PC-3 (cell line): ENCODE data around the gene GPR183. TPM values are rescaled to one million over a fixed set of nuclear protein-coding genes. Genes with fewer than 3 reads are reported as not detected.

Experiments used
- ATAC-seq: fragments of 200-7000 bp; cut with Tn5 transposase; 2 replicates; pipeline ENCODE4 v1.9.1; 2020; ENCODE audit warnings: mild to moderate bottlenecking, moderate library complexity
- BruUV-seq: library from RNA; stranded (reverse); fragments of 400-500 nt; replicated peaks from 2 replicates; lab custom pipeline; 2021; lab: Mats Ljungman, UMichigan
- CTCF ChIA-PET: fragments of 300-600 bp; sonication (Branson Sonifier 250); formaldehyde crosslinking; loops from one replicate; lab custom pipeline; 2022; ENCODE audit warnings: antibody characterized with exemption; lab: Charles Lee
- POLR2A ChIA-PET: fragments of 300-600 bp; sonication (Branson Sonifier 250); formaldehyde crosslinking; loops from one replicate; lab custom pipeline; 2022; ENCODE audit warnings: antibody characterized with exemption; ENCODE audit not compliant: unreplicated experiment; lab: Charles Lee
- DNase-seq: peaks from one replicate; pipeline ENCODE4 v3.0.0-alpha.2; 2015
- H2AFZ ChIP-seq: fragments of 300-600 bp; sonication (generic); 2 replicates; pipeline ENCODE4 v1.6.0; 2016; ENCODE audit warnings: antibody characterized with exemption, low read length
- H3F3A ChIP-seq: fragments of 300-600 bp; sonication (generic); one replicate; pipeline ENCODE4 v1.6.0; 2017; ENCODE audit warnings: antibody characterized with exemption, low read length, control low read depth, mild to moderate bottlenecking; ENCODE audit not compliant: unreplicated experiment
- H3K27ac ChIP-seq: fragments of 300-600 bp; sonication (generic); 2 replicates; pipeline ENCODE4 v1.5.1; 2016; ENCODE audit warnings: mild to moderate bottlenecking, low read length
- H3K27me3 ChIP-seq: fragments of 300-600 bp; sonication (generic); 2 replicates; pipeline ENCODE4 v1.6.1; 2016; ENCODE audit warnings: low read length, mixed read lengths
- H3K36me3 ChIP-seq: fragments of 300-600 bp; sonication (generic); 2 replicates; pipeline ENCODE4 v1.6.1; 2016; ENCODE audit warnings: low read depth, mixed run types, low read length, mixed read lengths
- H3K4me1 ChIP-seq: fragments of 300-600 bp; sonication (generic); 2 replicates; pipeline ENCODE4 v1.5.1; 2016; ENCODE audit warnings: low read length; ENCODE audit not compliant: insufficient read depth
- H3K4me2 ChIP-seq: fragments of 300-600 bp; sonication (generic); 2 replicates; pipeline ENCODE4 v1.6.0; 2016; ENCODE audit warnings: low read length
- H3K4me3 ChIP-seq: fragments of 300-600 bp; sonication (generic); 2 replicates; pipeline ENCODE4 v1.5.1; 2016; ENCODE audit warnings: mild to moderate bottlenecking, low read length, mixed read lengths
- H3K79me2 ChIP-seq: fragments of 300-600 bp; sonication (generic); 2 replicates; pipeline ENCODE4 v1.6.1; 2017; ENCODE audit warnings: low read length, mixed read lengths
- H3K9ac ChIP-seq: fragments of 300-600 bp; sonication (generic); 2 replicates; pipeline ENCODE4 v1.6.0; 2016; ENCODE audit warnings: mild to moderate bottlenecking, low read length
- H3K9me2 ChIP-seq: fragments of 300-600 bp; sonication (generic); replicated peaks from 2 replicates; pipeline ENCODE4 v1.6.1; 2016; ENCODE audit warnings: mixed run types, low read length, mixed read lengths
- H3K9me3 ChIP-seq: fragments of 300-600 bp; sonication (generic); 2 replicates; pipeline ENCODE4 v1.6.1; 2016; ENCODE audit warnings: low read length, mixed read lengths
- H4K20me1 ChIP-seq: fragments of 300-600 bp; sonication (generic); 2 replicates; pipeline ENCODE4 v1.6.1; 2016; ENCODE audit warnings: low read length, mixed read lengths
- CTCF ChIP-seq: fragments of 300-600 bp; sonication (generic); conservative IDR thresholded peaks from 2 replicates; pipeline ENCODE4 v1.5.1; 2017; ENCODE audit warnings: antibody characterized with exemption, low read depth, mild to moderate bottlenecking, low read length
- EZH2 ChIP-seq: fragments of 300-600 bp; sonication (generic); IDR thresholded peaks from one replicate; pipeline ENCODE4 v1.6.1; 2017; ENCODE audit warnings: antibody characterized with exemption, mild to moderate bottlenecking, low read length; ENCODE audit not compliant: unreplicated experiment
- EZH2phosphoT487 ChIP-seq: fragments of 300-600 bp; sonication (generic); IDR thresholded peaks from 2 replicates; pipeline ENCODE4 v1.6.1; 2018; ENCODE audit warnings: mild to moderate bottlenecking, antibody characterized with exemption, low read length, borderline replicate concordance
- intact Hi-C: fragments of 100-400 bp; cut with micrococcal nuclease; formaldehyde crosslinking; loops from 2 replicates; pipeline ENCODE4 v1.9.0; 2023
- total RNA-seq: library from RNA; depleted of rRNA; stranded (reverse); fragments of >200 nt; gene quantifications from 2 replicates; pipeline ENCODE4 v1.2.3, GENCODE V29; 2014

The GPR183 gene
- total RNA-seq, 1 experiment from 2014 or later, result not detected

- no peaks in the 10 kb centered on the region for H3K4me1 ChIP-seq
- no peak overlapping the region for H2AFZ ChIP-seq
- peaks cover 3% of the 10 kb centered on the region; the same call in 1 of the 2 replicates for H3K36me3 ChIP-seq
- no peak for DNase-seq
- H3K4me2 ChIP-seq, result no peak overlapping the region
- H4K20me1 ChIP-seq, result no peaks in the 10 kb centered on the region
- no peak overlapping the region for H3K9ac ChIP-seq
- no peaks in the 10 kb centered on the region for H3K9me2 ChIP-seq
- no peak overlapping the region for H3K4me3 ChIP-seq
- ATAC-seq, result no peak
- H3F3A ChIP-seq, result no peaks in the 10 kb centered on the region
- H3K27me3 ChIP-seq, result no peaks in the 10 kb centered on the region
- POLR2A ChIA-PET, result no interaction called here
- no peaks in the 10 kb centered on the region for H3K79me2 ChIP-seq
- no peak overlapping the region for H3K27ac ChIP-seq
- no TSS peak for BruUV-seq
- no peak for TF ChIP-seq EZH2
- TF ChIP-seq CTCF, result no peak
- intact Hi-C loops, result no loop called here
- no peaks in the 10 kb centered on the region for H3K9me3 ChIP-seq
- CTCF ChIA-PET, result no interaction called here
Measured at GRCh38 chr13:99339230-99339721, 32.1 kb upstream of the GPR183 start.

- H2AFZ ChIP-seq, result no peak overlapping the region
- ATAC-seq (no peak), DNase-seq (no peak)
- no peaks in the 10 kb centered on the region for H3F3A ChIP-seq
- H3K4me3 ChIP-seq, result no peak overlapping the region
- ChIA-PET POLR2A (no interaction called here), CTCF (no interaction called here)
- TF ChIP-seq EZH2phosphoT487 (no peak), CTCF (no peak), EZH2 (no peak)
- H3K36me3 ChIP-seq, result 0 out of 2 replicates have a peak, but pooled peaks cover 3% of the 10 kb centered on the region
- no peak overlapping the region for H3K27ac ChIP-seq
- H3K4me2 ChIP-seq, result no peak overlapping the region
- H3K9ac ChIP-seq, result no peak overlapping the region
- peaks cover 6% of the 10 kb centered on the region; the same call in 1 of the 2 replicates for H4K20me1 ChIP-seq
- no peaks in the 10 kb centered on the region for H3K27me3 ChIP-seq
- H3K79me2 ChIP-seq, result no peaks in the 10 kb centered on the region
- no TSS peak for BruUV-seq
- no peaks in the 10 kb centered on the region for H3K9me2 ChIP-seq
- no peaks in the 10 kb centered on the region for H3K9me3 ChIP-seq
- intact Hi-C loops, result no loop called here
- peaks cover 20% of the 10 kb centered on the region for H3K4me1 ChIP-seq
Measured at GRCh38 chr13:99335603-99336002, 28.4 kb upstream of the GPR183 start.

- peaks cover 6% of the 10 kb centered on the region; the same call in 1 of the 2 replicates for H4K20me1 ChIP-seq
- no peaks in the 10 kb centered on the region for H3K9me3 ChIP-seq
- no peaks in the 10 kb centered on the region for H3K27me3 ChIP-seq
- ATAC-seq (no peak), DNase-seq (no peak)
- no peaks in the 10 kb centered on the region for H3K36me3 ChIP-seq
- ChIA-PET CTCF (no interaction called here), POLR2A (no interaction called here)
- BruUV-seq, result no TSS peak
- no peak overlapping the region for H3K27ac ChIP-seq
- no peaks in the 10 kb centered on the region for H3K79me2 ChIP-seq
- no peak overlapping the region for H3K9ac ChIP-seq
- H3F3A ChIP-seq, result no peaks in the 10 kb centered on the region
- peaks cover 20% of the 10 kb centered on the region for H3K4me1 ChIP-seq
- no peaks in the 10 kb centered on the region for H3K9me2 ChIP-seq
- H3K4me3 ChIP-seq, result no peak overlapping the region
- intact Hi-C loops, result no loop called here
- no peak overlapping the region for H3K4me2 ChIP-seq
- no peak overlapping the region for H2AFZ ChIP-seq
- no peak for TF ChIP-seq EZH2phosphoT487
- TF ChIP-seq CTCF, result no peak
- TF ChIP-seq EZH2, result no peak
Measured at GRCh38 chr13:99335087-99335486, 27.9 kb upstream of the GPR183 start.
